C4-2B (cell line): Measurements from ENCODE around the gene CEP76.

Experiments
- H3K27ac ChIP-seq: fragments of 450-650 bp; 2 replicates; pipeline ENCODE4 v1.5.1; 2017
- ZFX ChIP-seq: fragments of 450-650 bp; IDR thresholded peaks from 2 replicates; pipeline ENCODE4 v1.6.1; 2017
- TF ChIP-seq, protein P1 (sequence below): fragments of 450-650 bp; conservative IDR thresholded peaks from 2 replicates; pipeline ENCODE4 v1.5.1; 2017; ENCODE audit warnings: mild to moderate bottlenecking

The CEP76 gene

GRCh38 chr18:12748671-12749070 lies 46.1 kb upstream of the CEP76 start:
- no peak overlapping the region for H3K27ac ChIP-seq
- TF ChIP-seq ZFX = no peak
- TF ChIP-seq, protein P1, sequence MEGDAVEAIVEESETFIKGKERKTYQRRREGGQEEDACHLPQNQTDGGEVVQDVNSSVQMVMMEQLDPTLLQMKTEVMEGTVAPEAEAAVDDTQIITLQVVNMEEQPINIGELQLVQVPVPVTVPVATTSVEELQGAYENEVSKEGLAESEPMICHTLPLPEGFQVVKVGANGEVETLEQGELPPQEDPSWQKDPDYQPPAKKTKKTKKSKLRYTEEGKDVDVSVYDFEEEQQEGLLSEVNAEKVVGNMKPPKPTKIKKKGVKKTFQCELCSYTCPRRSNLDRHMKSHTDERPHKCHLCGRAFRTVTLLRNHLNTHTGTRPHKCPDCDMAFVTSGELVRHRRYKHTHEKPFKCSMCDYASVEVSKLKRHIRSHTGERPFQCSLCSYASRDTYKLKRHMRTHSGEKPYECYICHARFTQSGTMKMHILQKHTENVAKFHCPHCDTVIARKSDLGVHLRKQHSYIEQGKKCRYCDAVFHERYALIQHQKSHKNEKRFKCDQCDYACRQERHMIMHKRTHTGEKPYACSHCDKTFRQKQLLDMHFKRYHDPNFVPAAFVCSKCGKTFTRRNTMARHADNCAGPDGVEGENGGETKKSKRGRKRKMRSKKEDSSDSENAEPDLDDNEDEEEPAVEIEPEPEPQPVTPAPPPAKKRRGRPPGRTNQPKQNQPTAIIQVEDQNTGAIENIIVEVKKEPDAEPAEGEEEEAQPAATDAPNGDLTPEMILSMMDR = no peak

- no peak overlapping the region for H3K27ac ChIP-seq
- no peak for TF ChIP-seq ZFX
- TF ChIP-seq, protein P1 = no peak
Observed at GRCh38 chr18:12747530-12748315, 45.2 kb upstream of the CEP76 start.

DNA sequence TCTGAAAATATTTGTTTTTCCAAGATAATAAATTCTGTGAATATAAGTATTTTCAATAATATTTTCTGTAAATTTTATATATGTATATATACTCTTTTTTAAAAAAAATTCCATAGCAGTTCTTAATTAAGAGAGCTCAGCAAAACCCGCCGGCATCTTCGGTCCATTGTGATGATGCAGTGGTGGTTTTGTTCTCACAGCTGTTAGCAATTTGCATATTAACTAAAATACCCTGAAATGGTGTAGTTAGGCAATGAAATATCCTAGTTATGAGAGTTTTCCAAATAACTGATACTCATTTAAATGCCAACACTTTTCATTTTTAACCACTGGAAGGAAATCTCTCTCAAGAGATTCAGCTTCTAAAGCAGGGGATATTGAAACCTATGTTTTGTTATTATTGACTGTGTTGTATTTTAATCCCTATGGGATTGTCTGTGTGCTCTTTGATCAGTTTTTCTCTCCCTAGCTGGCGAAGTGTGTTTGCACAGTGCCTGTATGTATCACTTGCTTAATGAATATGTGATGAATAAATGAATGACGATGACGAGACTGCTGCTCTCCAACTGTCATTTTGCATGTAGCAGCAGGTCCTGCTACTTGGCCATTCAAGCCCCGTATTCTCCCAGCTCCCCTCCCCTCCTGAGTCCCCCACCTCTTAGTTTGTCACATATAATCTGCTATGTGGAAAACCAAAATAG lies 42.7 kb upstream of the CEP76 start:
- no peak overlapping the region for H3K27ac ChIP-seq
- no peak for TF ChIP-seq ZFX
- TF ChIP-seq, protein P1 = no peak

GRCh38 chr18:12744103-12744502 lies 41.6 kb upstream of the CEP76 start:
- no peak overlapping the region for H3K27ac ChIP-seq
- TF ChIP-seq, protein P1 = peak; percentile 77
- no peak for TF ChIP-seq ZFX

GRCh38 chr18:12742453-12742852 lies 39.9 kb upstream of the CEP76 start:
- no peak overlapping the region for H3K27ac ChIP-seq
- no peak for TF ChIP-seq ZFX
- TF ChIP-seq, protein P1 = no peak

- H3K27ac ChIP-seq = no peak overlapping the region
- TF ChIP-seq, protein P1 = no peak
- no peak for TF ChIP-seq ZFX
Observed at GRCh38 chr18:12741351-12741750, 38.8 kb upstream of the CEP76 start.

- no peak for TF ChIP-seq ZFX
- H3K27ac ChIP-seq = no peak overlapping the region
Observed at GRCh38 chr18:12737243-12737902, 34.9 kb upstream of the CEP76 start.
